ENCODE results near the gene BATF. TPM values are rescaled to one million over a fixed set of nuclear protein-coding genes. Genes with fewer than 3 reads are reported as not detected.

The BATF gene
- total RNA-seq, 2 donors from 2014 or later = not detected

GRCh38 chr14:75562489-75562888, 40.2 kb downstream of the BATF start:
- no peaks in the 10 kb centered on the region for H3K9me3 ChIP-seq
- peaks cover 10% of the 10 kb centered on the region for H3K4me1 ChIP-seq
- DNase-seq (no peak), ATAC-seq (no peak)
- no peak for TF ChIP-seq CTCF (IDR thresholded peaks at IDR 0.05)
- no peak for TF ChIP-seq POLR2A (IDR thresholded peaks at IDR 0.05)
- 41 to 44% methylated on average over 4 of the region's 4 CpGs for WGBS, 2 donors
- no peaks in the 10 kb centered on the region for H3K36me3 ChIP-seq (replicated peaks in 1 of 2; ENCODE audit: insufficient read depth in 1 of 2, low read depth in 2 of 2)
- intact Hi-C loops (cut with DNase I) = no loop called here
- no peak overlapping the region for H3K27ac ChIP-seq
- H3K27me3 ChIP-seq = no peaks in the 10 kb centered on the region
- no peak overlapping the region for H3K4me3 ChIP-seq

- intact Hi-C loops (cut with DNase I) = no loop called here
- no peaks in the 10 kb centered on the region for H3K9me3 ChIP-seq
- no peak overlapping the region for H3K4me3 ChIP-seq
- DNase-seq = no peak
- peaks cover 10% of the 10 kb centered on the region for H3K4me1 ChIP-seq
- 48 to 51% methylated on average over 4 of the region's 4 CpGs for WGBS, 2 donors
- no peak for ATAC-seq
- TF ChIP-seq CTCF (IDR thresholded peaks at IDR 0.05) (no peak), POLR2A (IDR thresholded peaks at IDR 0.05) (no peak)
- no peaks in the 10 kb centered on the region for H3K27me3 ChIP-seq
- H3K36me3 ChIP-seq (replicated peaks in 1 of 2; ENCODE audit: insufficient read depth in 1 of 2, low read depth in 2 of 2) = no peaks in the 10 kb centered on the region
- H3K27ac ChIP-seq = no peak overlapping the region
Observed at GRCh38 chr14:75563931-75564330, 41.7 kb downstream of the BATF start.

- no peak for TF ChIP-seq POLR2A (IDR thresholded peaks at IDR 0.05)
- Histone ChIP-seq H3K27ac (no peak overlapping the region), H3K27me3 (no peaks in the 10 kb centered on the region), H3K4me3 (no peak overlapping the region), H3K9me3 (no peaks in the 10 kb centered on the region), H3K4me1 (peaks cover 10% of the 10 kb centered on the region), H3K36me3 (replicated peaks in 1 of 2; ENCODE audit: insufficient read depth in 1 of 2, low read depth in 2 of 2) (no peaks in the 10 kb centered on the region)
- 88 to 90% methylated on average over 5 of the region's 5 CpGs for WGBS, 2 donors
- ATAC-seq (no peak), DNase-seq (no peak)
- intact Hi-C loops (cut with DNase I) = loop anchor here (5.0 kb wide), 1 partner anchor 253 kb away; no protein-coding TSS in a partner anchor
Observed at GRCh38 chr14:75565056-75565455, 42.8 kb downstream of the BATF start.

- Histone ChIP-seq H3K4me3 (no peak overlapping the region), H3K27me3 (no peaks in the 10 kb centered on the region), H3K4me1 (no peaks in the 10 kb centered on the region), H3K9me3 (no peaks in the 10 kb centered on the region), H3K27ac (no peak overlapping the region), H3K36me3 (replicated peaks in 1 of 2; ENCODE audit: insufficient read depth in 1 of 2, low read depth in 2 of 2) (no peaks in the 10 kb centered on the region)
- ATAC-seq (no peak), DNase-seq (no peak)
- WGBS, 2 donors = 43 to 47% methylated on average over 4 of the region's 4 CpGs
- intact Hi-C loops (cut with DNase I) = loop anchor here (5.0 kb wide), 1 partner anchor 254 kb away; no protein-coding TSS in a partner anchor
- no peak for TF ChIP-seq POLR2A (IDR thresholded peaks at IDR 0.05)
- no peak for TF ChIP-seq CTCF (IDR thresholded peaks at IDR 0.05)
Observed at GRCh38 chr14:75566321-75566720, 44.1 kb downstream of the BATF start.

GRCh38 chr14:75566752-75567151, 44.5 kb downstream of the BATF start:
- TF ChIP-seq CTCF (IDR thresholded peaks at IDR 0.05) (no peak), POLR2A (IDR thresholded peaks at IDR 0.05) (no peak)
- ATAC-seq (no peak), DNase-seq (no peak)
- Histone ChIP-seq H3K9me3 (no peaks in the 10 kb centered on the region), H3K4me3 (no peak overlapping the region), H3K36me3 (replicated peaks in 1 of 2; ENCODE audit: insufficient read depth in 1 of 2, low read depth in 2 of 2) (no peaks in the 10 kb centered on the region), H3K4me1 (no peaks in the 10 kb centered on the region), H3K27me3 (no peaks in the 10 kb centered on the region), H3K27ac (no peak overlapping the region)
- 72 to 81% methylated on average over 8 of the region's 8 CpGs for WGBS, 2 donors
- intact Hi-C loops (cut with DNase I) = loop anchor here (5.0 kb wide), 1 partner anchor 254 kb away; no protein-coding TSS in a partner anchor
